Measurements from ENCODE around the gene ATP10A.

ATP10A gene

DNA sequence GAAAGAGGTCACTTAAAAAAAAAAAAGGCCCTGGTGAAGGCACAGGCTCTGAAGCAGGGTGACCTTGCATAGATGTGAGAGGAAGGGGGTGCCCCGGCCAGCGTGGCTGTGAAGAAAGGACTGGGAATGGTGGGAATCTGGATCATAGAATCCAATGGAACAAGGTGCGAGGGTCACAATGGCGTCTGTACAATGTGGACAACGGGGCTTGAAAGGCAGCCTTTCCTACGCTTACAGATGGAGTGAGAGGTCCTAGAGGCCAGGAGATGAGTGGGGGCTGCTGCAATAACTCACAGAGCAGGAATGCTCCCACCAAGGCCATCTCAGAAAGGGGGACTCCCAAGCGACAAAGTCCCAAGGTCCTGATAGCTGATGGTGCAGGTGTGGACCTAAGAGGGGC is 162.2 kb downstream of the ATP10A start:
- no peak for DNase-seq (ENCODE audit: low read depth)

DNA sequence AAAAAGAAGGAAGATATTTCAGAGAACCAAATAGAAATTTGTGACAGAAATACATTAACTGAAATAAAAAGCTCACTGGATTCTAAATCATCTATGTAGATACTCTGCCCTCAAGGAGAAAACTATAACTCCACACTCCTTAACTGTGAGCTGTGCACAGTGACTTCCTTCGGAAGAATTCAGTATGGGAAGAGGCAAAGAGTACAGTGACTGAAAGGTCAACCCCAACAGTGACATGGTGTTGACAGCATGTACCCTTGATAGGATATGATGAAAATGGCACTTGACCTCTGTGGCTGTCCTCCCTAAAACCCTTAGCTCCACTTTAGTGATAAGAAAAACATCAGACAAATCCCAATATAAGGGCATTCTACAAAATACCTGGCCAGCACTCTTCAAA is 165.5 kb downstream of the ATP10A start:
- DNase-seq (ENCODE audit: low read depth), result no peak

DNA sequence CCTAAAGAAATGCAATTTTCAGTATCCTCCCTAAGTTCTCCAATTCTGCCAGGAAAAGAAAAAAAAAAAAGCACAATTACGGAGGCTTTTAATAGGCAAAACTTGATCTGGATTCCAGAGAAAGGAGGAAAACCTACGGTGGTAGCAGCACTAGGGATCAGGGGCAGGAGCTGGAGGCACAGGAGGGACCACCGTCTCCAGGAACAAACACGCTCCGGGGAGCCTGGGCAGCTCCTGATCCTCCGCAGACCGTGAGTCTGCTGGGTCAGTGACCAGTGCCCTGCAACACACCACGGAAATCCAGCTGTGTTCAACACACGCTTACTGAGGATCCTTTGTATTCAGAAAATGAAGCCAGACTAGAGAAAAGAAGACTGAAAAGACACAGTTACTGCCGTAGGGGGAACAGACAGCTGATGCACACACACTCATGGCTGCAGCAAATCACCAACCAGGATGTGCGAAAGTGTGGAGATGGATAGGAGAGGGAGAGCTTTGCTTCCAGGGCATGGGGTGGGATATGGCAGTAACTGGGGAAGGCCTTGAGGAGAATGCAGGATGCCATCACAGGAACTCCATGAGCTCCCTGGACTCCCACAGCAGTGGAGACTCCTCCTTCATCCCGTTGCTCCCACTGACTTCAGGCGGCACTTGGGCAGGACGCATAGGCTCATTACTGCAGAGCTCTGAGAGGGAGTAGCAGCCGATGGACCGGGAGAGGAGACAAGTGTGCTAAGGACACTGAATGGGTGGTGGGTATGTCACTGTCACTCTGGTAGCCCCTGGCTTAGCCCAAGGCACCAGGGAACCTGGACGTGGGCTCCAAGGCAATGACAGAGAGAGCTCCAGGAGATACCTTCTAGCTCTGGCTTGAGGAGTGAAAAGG is 167.0 kb downstream of the ATP10A start:
- DNase-seq (ENCODE audit: low read depth), result no peak

DNA sequence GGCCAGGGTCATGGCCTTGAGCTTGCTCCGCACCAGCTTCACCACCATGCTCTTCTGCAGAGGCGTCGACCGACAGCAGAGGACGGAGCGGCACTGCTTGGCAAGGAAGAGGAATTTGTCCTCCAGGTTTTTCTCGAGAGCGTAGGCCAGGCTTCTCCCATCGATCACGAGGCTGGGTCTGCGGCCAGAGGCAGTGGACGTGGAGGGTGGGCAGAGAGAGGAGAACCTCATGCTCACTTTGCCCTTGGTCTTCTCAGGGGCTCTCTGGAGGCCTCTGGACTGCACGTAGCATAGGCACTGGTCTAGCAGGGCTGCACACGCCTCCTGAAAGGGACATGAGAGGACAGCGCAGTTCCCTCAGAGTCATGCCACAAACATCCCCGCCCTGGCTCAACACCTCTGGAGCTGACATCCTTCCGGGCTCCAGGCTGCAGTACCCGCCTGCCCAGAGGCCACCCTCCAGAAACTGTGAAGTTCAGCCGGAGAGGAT is 168.3 kb downstream of the ATP10A start:
- DNase-seq (ENCODE audit: low read depth), result no peak

DNA sequence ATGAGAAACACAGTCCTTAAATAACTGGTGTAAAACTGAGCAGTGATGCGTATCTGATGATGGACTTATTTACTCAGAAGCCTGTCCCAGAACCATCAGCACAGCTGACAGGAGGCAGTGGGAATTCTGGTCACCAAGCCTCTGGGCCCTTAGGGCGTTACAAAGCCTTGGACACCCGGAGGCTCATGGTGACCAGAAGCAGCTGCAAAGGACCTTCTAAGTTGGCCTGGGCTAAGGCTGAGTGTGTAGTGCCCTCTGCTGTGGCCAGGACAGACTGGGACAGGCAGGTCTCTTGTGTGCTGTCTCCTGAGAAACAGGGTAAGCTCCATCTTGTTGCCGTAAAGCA is 168.9 kb downstream of the ATP10A start:
- no peak for DNase-seq (ENCODE audit: low read depth)

DNA sequence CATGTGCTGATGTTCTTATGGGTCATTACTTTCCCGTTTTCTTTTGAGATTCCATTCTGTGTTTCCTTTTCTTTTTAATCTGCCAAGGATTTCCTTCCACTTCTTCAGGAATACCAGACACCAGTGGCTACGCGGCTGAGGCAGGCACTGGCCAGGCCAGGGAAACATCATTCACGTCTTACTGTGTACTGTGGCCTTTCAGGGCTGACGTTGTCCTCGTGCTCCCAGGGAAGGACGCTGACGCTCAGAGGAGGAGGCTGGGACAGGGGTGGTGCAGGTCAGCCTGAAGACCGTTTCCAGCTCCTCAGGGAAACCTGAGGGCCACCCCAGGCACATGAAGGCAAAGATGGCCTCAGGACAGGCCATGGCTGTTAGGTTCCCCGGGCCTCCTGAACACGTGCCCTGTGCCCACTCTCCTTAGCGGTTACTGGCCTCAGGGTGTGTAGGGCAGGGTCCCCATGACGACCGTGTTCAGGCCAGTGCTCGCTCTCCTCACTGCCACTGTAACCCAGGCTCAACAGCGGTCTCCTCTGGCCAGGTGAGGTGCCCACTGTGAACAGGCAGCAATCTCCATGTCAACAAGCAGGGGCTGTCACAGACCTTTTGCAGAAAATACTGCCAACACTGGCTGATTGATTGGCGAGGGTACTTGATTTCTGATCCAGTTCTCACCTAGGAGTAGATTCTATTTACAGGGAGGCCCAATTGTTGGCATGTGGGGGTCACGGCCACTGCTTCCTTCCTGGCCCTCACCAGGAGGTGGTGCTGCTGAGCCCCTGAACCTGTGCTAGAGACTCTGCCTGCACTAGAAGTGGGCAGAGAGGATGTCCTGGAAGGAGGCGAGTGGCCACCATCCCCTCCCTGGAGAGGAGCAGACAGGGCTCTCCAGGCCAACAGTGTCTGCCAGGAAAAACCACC is 169.5 kb downstream of the ATP10A start:
- no peak for DNase-seq (ENCODE audit: low read depth)

DNA sequence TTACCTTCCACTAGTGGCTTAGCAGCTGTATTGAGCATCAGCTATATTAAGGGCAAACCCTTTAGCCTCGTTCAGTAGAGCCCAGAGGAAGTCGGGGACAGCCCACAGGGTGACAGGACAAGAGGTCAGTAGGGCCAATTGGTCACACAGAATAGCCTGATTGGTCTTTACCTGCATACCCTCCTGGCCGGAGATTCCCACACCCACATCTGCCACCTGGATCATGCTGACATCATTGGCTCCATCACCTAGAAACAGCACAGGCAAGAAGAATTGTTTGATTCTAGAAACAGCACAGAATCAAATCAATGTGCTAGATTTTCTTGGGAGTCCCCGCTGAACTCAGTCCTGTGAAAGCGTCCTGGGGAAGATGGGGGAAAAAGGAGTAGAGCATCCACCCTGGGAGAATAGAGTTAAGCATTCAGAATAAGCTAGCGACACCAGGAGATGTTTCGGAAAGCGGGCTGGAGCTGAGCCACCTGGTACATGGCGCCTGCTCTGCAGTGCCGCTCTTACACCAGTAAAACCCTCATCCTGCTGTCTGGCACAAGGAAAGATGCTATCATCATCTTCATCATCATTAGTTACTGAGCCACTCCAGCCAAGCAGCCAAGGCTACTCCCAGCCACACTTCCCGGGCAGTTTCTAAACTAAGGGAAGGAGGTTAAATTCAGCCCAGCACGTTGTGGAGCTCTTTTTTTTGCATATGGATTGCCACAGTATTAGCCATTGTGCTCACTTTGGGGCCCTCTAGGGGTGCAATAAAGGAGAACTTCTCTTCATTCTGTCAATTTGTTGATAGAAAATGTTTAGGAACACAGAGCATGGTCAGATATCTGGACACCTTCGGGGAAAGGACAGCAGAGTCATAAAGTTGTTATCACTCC is 171.3 kb downstream of the ATP10A start:
- no peak for DNase-seq (ENCODE audit: low read depth)

DNA sequence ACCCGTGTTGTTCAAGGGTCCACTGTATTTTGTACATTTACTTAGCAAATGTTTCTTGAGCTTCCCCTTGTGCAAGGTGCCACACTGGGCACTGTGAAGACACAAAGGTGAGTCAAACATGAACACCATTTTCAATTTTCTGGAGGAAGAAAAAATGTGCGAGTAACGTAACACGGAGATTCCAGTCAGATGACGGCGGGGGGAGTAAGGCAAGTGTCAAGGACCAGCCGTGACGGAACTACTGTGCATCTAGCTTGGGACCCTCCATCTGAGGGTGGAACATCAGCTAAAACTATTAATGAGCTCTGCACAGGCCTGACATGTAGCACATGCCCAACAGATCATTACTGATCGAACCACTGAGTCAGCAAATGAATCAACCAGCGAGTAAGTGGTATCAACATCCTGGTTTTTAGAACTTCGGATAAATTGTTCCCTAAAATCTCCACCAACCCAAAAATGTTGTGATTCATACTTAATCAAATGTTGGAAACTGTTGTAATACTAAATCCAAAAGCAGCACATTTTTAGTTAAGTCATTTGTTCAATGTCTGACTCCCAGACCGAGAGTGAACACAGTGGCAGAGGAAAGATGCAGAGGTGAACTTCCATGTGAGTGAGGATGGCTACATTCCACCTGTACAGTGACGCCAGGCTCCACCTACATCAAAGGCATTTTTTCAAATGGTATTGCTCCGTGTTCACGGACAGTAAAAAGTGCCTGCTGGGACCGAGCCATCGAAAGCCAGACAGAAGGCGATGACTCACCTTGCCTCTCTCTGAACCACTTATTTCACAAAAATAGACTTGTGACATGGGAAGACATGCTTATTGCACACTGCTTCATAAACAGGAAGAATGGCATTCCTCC is 172.2 kb downstream of the ATP10A start:
- DNase-seq (ENCODE audit: low read depth), result no peak

DNA sequence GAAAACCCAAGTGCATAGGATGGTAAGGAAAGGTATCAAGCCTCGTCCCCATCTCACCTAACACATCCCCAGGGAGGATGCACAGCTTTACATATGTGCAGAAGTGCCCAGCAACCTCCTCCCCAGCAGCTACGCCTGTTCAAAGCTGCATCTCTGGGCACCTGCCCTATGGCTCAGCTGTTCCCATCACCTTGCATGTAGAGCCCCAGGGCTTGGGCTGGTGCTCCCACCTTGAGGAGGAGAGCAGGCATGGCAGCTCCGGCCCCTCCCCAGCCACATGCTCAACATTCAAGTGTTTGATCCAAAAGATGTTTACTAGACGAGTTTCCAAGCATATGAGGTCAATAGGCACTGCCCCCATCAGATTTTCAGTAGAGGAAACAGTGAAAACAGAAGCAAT is 173.5 kb downstream of the ATP10A start:
- no peak for DNase-seq (ENCODE audit: low read depth)

DNA sequence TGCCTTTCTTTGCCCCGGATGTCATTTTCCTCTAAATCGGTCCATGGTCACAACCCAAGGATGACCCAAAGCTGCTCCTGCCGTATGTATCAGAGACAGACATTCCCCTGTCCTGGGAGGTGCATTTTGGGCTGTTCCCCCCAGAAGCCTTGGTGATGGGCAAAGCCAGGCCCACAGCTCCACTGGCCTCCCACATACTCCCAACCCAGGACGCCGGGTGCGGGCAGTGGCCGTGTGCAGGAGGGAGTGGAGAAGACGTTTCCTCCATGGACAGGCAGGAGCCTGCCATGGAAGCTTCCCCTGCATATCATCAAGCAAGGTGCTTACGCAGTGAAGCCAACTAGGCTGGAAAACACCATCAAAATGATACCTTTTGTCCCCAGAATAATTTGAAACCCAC is 175.0 kb downstream of the ATP10A start:
- no peak for DNase-seq (ENCODE audit: low read depth)

DNA sequence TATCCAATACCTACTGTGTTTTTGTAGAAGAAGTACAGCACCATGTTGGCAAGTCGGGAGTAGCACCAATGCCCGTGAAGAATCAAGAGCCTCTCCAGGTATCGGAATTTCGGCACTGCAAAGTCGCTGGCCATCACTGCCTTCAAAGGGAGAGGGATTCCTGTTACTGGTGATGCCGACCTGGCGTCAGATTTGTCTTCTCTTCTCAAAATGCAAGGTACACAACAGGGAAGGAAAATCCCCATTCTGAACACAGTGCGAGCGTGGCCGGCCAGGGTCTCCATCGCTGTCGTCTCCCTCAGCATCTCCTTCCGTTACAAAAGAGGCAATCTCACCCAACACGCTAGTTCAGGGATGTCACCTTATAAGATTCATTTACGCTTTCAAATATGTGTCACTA is 175.4 kb downstream of the ATP10A start:
- DNase-seq (ENCODE audit: low read depth), result no peak

DNA sequence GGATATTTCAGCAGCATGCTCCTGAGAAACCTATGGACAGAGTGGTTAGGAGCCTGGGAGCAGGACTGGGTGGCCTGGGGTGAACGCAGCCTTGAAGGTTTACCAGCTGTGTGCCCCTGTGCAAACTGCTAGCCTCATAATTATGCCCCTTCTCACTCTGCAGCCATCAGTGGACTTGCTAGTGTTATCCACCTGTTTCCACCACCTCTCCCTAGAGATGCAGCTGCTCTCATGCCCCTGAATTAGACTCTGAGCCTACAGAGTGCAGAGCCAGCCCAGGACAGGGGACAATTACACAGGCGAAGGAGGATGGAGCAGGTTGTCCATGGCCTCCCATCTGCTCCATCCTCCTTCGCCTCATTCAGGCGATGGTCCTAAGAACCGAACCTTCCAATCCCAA is 175.9 kb downstream of the ATP10A start:
- no peak for DNase-seq (ENCODE audit: low read depth)

DNA sequence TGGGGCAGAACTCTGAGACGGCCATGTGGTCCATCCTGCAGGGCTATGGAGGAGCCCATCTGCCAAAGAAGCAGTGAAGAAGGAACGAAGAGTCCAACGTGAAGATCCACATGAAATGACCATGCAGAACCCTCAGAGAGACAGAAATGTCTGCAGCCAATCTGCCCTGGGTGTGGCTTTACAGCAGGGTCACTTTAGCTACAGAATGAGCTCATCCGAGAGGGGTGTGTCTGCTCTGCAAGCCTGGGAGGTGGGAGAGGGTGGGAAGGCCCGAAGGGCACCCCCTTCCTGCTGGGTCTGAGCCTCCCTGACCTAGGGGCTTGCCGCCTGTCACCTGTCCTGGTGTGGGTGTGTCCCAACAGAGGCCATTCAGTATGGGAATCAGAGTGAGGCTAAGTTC is 176.3 kb downstream of the ATP10A start:
- no peak for DNase-seq (ENCODE audit: low read depth)

DNA sequence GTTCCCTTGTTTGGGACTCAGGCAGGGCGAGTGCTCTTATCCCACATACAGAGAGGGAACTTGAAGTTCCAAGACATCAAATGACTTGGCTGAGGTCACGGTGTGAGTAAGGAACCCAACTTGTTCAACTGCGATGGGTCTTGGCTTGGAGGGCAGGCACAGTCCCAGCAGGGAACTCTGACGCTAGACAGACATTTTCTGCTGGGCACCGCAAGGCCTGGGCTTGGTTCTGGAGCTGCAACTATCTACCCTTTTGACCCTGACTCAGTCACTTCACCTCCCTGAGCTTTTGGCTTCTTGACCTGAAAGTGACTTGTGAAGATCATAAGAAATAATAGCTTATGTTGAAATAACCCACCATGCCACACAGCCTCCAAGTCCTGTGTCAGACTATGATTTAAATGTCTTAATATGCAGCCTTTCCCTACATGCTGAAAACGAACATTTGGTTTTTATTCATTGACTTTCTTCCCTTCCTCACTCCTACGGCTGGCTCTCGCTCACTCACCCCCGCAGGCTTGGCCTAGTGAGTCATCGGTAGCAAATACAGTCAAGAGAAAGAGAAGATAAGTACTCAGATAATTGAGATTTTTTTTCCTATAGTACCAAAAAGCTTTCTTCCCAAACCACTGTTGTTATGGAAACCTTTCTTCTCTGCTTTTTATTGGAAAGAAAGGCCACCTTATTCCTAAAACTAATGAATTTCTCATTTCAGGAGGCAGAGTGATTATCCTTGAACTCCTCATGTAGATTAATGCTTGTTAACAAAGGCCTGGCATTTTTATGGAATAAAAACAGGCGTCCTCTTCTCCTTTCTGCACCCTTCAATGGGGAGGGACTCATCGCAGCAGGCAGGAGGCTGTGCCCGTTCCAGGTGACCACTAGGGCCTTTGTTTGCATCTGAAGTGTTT is 178.4 kb downstream of the ATP10A start:
- no peak for DNase-seq (ENCODE audit: low read depth)

DNA sequence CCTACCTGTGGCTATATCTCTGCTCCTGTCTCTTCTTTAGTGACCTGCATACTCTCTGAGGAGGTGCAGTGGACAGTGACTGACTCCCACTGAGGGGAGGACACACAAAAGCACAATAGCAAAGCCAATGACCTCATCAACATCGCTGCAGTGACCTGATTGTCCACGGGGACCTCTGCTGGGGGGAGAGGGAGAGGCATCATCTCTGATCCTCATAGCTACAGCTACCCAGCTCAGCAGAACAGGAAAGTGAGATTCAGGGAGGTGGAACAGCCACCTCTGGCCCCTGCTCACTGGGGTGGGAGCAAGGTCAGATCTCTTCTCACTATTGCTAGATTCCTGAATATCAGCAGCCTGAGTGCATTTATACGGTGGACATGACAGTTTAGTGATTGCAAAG is 179.2 kb downstream of the ATP10A start:
- no peak for DNase-seq (ENCODE audit: low read depth)

DNA sequence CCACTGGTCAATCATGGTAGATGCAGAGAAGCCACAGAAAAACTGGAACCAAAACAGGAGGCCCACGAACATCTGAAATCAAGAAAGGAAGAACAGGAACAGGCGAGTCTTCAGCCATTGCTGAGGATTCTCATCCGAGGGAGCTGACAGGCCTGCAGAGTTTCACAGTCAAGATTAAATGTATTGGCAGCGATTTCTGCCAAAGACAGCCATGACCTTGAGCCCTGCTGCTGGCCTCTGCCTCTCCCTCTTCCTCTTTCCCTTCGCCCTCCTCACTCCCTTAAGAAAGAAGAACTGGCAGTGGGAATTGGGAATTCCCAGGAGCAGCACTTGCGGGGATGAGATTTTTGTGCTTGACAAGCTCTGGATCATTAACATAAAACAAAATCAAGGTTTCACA is 179.7 kb downstream of the ATP10A start:
- no peak for DNase-seq (ENCODE audit: low read depth)

DNA sequence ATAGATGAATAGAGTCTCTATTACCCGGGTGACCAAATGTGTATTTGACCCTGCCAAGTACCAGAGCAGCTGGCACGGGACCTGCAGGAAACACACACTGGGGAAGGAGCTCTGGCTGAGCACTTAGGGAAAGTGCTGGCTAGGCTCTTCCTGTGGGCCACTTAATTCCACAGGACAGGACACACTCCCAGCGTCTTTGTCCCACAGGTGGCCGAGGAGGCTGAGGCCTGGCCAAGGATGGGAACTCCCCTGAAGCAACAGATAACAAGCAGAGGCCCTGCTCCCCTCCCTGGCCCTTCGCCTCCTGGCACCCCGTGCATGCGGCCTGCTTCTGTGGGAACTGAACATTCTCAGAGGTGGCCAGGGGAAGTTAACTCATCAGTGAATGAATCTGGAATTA is 180.8 kb downstream of the ATP10A start:
- DNase-seq (ENCODE audit: low read depth), result no peak

DNA sequence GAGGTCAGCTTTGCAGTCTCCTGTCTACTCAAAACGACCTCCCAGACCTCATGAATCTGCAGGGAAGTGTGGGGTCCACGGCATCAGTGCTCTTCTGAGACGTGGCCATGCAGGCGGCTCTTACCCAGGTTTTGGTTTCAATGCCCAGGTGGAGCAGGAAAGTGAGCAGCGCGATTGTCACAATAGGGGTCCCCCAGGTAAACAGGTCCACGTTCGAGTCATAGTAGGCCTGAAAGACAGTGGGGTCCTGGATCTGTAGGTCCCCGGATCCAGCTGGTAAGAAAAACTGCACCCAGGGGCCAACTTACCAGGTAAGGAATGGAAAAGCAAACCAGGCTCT is 182.5 kb downstream of the ATP10A start:
- DNase-seq (ENCODE audit: low read depth), result no peak

DNA sequence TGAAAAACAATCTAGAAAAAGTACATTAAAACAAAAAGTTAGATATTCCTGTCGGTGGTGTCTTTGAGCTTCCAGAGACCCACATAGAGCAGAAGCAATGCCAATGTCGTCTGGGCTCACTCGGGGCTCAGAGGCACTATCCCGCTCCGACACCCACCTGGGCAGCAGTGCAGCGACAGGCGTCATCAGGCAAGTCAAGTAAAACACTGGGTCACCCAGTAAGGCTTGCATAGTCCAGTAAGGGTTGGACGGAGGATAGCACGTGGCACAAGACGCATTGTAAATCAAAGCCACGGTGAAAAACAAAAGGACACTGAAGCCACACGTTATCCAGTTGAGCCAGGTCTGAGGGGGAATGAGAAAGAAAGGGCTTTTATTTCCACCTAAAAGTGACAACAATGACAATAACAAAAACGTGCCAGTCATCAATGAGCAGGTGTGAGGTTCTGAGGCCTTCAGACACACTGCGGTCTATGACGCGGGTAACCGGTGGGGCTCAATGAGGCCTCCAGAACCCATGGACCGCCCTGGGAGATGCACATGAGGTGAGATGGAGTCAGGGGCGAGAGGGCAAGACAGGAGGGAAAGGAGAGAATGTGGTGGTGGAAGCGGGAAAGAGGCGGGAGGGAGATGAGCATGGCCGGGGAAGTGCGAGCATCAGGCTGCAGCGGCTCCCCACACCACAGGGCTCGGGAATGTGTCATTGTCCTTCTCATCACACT is 183.0 kb downstream of the ATP10A start:
- no peak for DNase-seq (ENCODE audit: low read depth)
